Right lobe of liver (tissue), 4 donors: ENCODE results near the gene AHDC1.

ENCODE experiments used
- CTCF ChIP-seq, 4 donors: fragments of 200-600 bp in 3 of 4; fragments of 450-650 bp in 1 of 4; IDR thresholded peaks; one replicate each; pipeline versions ENCODE4 v1.5.1 to v1.8.0; 2016 to 2022; ENCODE audit warnings: antibody characterized with exemption in 4 of 4, mild to moderate bottlenecking in 2 of 4
- POLR2A ChIP-seq: fragments of 450-650 bp; IDR thresholded peaks from one replicate; pipeline ENCODE4 v1.6.1; 2017; ENCODE audit warnings: antibody characterized with exemption, mild to moderate bottlenecking
- donor health status: DM: no; HTN: no; CAD: no.
- donor health status: DM: no; HTN: no; CAD: no.
- donor health status: DM: no; HTN: yes; CAD: no.

GRCh38 chr1:27603681-27604578 is at the start of gene AHDC1:
- TF ChIP-seq POLR2A (peak; percentile 89), CTCF (IDR thresholded peaks at IDR 0.05) (peak in 1 of 4 donors; percentile 24)
